GM19455 (cell line): ENCODE results near the gene HDAC9.
"Not testable (repeated sequence)": the region's sequence is repeated elsewhere in the genome, so short reads cannot be mapped to it uniquely, and the experiment has no call there.

Experiments used
- ATAC-seq: cut with Tn5 transposase; IDR thresholded peaks from one replicate; pipeline ENCODE4 v1.9.1; 2021; ENCODE audit not compliant: unreplicated experiment

HDAC9 gene

DNA sequence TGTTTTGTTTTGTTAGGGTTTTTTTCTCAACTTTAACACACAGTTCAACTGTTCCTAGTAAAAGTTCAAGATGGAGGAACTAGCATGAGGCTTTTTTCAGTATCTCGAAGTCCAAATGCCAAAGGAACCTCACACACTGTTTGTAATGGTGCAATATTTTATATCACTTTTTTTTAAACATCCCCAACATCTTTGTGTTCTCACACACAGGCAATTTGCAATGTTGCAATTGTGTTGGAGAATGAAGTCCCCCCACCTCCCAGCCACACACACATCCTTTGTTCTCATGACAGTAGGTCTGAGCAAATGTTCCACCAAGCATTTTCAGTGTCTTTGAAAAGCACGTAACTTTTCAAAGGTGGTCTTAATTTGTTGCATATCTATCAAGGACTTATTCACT, 501.0 kb downstream of the HDAC9 start:
- ATAC-seq: no peak

DNA sequence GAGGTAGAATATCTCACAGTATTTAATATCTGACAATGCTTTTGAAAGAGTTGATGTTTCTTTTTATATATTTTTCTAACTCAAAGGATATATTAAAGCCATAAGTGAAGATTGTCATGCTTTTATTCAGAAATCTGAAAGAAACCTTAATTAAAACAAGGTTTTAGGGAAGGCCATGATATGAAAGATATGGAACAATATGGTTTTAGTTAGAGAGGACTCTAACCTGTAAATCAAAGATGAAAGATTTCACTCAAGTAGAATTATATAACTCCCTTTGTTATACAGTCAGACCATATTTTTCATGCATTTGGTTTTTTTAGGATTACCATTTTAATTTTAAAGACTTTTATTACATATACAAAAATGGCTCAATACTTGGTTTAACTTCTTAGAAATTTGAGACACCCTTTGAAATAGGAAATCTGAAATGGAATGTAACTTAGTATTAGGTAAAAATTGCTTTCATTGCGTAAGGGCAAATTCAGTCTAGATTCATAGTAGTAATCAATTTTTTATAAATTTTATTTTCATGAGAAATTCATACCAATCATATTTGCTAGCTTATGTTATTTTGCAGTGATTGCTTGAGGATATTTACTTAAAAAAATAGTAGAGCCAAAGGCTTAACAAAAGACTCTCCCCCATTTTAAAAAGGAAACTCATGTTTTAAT, 502.1 kb downstream of the HDAC9 start:
- no peak for ATAC-seq

DNA sequence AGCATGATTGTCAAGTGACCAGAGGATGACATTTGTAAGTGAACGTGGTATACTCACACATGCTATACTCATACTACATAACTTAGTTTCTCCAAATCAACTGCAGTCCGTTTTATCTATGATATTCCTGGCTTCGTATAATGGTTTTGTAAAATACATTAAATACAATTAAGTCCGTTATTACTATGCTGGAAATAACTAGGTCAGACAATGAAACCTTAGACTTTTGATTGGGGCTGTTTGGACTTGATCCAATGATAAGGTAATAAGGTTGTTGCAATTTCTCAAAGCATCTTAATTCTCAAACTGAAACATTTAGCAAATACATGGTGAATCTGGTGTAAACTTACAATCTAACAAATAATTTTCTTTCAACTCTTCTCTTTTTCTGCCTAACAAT, 504.9 kb downstream of the HDAC9 start:
- ATAC-seq: no peak

DNA sequence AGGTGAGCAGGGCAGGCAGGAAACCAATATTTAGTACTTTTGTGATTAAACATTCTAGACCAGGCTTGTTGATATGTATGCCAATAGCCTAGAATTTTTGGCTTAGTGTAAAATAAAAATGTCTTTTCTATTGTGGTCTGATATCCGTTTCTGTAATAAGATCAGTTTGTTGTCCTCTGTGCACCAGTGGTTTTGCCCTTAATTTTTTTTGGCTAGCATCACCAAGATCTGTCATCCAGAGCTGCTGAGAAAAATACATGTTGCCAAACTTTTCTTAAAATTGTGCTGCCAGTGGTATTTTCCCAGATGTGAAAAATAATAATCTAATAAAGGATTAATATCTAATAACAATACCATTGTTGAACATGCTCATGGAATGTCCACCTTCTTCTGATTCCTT, 506.3 kb downstream of the HDAC9 start:
- ATAC-seq: no peak

DNA sequence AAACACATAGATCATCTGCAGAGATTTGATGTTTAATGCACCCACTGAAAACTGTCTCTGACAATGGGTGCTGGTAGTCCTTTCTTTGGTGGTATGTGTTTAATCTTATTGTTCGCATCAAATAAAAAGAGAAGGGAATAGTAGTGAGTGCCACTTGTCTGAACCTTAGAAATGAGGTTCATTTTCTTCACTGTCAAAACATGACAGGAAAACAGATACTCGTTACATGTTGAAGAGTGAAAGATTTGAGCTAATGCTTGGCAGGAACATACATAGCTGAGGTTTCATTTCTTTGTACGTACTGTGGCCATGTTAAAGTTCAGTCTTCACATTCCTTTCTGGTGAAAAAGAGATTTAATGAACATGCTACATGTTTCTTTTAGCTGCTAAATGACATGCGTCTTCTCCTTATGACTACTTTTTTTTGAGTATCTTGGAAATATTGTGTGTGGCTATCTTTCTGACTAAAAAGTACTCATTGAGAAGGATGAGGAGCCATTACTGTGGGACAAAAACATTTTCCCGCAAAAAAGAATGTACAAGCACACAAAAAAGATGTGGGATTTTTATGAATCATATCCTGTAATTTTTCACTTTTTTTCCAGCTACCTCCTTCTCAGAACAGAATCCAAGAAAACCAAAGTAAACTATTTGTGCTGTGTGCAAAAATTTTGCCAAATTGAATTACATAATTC, 513.8 kb downstream of the HDAC9 start:
- ATAC-seq: no peak

DNA sequence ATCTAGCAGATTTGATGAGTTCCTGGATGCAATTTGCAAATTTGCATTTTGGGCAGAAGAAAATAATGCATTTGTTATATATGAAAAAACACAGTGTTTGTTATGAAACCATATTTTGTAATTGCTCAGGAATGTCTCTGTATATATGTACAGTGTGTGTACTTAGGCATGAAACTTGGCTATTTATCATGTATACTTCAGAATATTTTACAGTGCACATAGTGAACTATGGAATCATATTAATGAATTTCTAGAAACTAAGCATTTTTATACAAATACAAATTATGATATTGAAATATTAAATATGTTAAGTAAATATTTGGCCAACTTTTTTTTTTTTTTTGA, 514.4 kb downstream of the HDAC9 start:
- ATAC-seq: no peak

DNA sequence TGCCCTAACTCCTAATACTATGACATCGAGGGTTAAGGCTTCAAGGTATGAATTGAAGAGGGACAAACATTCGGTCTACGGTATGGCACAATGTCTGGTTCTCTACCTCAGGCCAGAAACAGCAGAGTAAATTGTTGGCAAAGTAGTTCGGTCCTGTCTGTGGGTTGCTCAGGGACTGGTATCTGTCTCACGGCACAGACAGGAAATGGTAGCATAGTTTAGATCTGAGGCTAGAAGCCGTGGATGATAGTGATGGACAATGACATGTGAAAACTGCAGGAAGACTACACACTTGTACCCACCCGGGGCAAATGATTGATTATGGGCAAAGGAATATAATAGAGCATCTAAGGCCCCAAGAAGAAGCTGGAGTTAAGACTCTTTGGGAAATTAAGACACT, 515.7 kb downstream of the HDAC9 start:
- ATAC-seq: no peak

DNA sequence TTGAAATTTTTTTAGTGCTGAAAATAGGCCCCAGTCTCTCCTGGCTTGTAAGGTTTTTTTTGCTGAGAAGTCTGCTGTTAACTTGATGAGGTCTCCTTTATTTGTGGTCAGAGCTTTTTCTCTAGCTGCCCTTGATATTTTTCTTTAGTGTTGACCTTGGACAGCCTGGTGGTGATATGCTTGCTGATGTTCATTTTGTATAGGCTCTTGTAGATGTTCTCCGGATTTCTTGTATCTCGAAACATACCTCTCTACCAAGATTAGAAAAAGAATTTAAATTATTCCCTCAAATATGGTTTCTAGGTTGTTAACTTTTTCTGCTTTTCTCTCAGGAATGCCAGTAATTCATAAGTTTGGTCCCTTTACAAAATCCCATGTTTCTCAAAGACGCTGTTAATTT, 519.5 kb downstream of the HDAC9 start:
- ATAC-seq: no peak

DNA sequence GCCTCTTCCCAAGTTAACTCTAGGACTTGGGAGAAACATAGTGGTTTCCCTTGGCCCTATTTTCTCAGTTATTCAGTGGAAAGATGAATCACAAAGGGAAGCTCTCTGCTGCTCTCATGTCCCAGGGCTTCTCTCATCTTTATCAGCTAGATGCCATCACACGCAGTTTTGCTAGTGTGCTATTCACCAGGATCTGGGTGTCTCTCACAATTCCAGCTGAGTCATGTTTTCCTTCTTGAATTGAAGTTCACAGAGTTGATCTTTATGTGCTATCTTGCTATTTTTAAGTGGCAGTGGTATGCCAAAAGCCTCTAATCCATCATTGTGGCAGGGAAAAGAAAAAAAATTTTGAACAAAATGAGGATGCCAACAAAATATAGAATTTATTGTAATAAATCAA, 520.6 kb downstream of the HDAC9 start:
- ATAC-seq: no peak

DNA sequence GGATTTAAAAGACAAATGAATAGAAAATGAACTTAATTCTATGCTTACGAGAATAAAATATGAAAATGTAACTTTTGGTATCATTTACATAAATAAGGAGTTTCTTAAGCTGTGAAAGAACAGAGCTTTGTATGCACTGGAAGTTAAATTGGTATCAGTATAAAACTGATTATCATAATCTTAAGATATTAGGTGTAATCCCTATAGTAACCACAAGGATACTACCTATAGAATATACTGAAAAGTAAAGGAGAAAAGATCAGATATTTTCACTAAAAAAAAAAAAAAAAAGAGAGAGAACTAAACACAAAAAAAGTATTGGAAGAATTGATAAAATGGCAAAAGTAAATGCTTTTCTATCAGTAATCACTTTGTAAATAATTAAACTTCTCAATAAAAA, 521.8 kb downstream of the HDAC9 start:
- no peak for ATAC-seq

DNA sequence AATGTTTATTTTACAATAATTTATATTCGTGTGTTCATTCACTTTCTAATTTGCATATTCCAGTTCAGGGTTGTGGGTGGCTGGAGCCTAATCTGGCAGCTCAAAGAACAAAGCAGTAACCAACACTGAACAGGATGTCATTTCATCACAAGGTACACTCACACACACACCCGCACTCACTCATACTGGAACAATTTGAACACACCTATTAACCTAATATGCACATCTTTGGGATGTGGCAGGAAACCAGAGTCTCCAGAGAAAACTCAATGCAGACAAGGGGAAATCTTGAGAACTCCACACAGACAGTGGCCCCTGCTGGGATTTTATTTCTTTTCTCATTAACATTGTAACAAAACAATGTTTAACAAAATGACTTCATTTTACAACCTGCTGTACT, 524.5 kb downstream of the HDAC9 start:
- ATAC-seq: no peak

DNA sequence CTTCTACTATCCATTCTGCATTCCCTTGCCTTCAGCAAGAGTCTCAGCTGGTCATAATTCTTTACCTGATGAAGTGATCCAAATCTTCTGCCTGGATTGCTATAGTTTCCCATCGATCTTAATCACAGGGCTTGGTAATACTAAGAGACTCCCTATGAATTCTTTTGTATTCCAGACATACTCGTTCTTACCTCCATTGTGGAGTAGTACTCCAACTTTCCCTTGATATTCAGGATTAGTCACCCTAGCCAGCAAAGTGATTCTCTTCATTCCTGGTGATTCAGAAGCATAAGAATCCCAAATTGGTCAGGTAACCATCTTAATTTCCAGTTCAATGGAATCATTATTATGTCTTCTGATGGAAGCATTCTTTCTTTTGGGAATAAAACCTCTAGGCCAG, 525.2 kb downstream of the HDAC9 start:
- ATAC-seq: no peak

DNA sequence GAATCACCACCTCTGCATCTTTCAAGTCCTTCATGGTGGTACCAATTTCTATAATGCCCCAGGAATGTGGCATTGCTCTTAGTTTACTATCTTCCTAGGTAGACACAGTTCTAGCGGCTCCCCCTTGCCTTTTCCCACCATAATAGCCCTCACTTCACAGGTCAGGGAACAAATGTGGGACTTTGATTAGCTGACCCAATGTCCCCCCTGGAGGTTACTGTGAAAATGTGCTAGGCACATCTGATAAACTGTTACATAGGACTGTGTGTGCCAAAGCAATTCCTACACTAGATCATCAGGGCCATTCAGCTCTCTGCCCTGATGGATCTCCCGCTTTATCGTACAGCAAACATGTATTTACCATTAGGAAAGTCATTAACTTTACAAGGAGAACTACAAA, 527.9 kb downstream of the HDAC9 start:
- ATAC-seq: no peak

DNA sequence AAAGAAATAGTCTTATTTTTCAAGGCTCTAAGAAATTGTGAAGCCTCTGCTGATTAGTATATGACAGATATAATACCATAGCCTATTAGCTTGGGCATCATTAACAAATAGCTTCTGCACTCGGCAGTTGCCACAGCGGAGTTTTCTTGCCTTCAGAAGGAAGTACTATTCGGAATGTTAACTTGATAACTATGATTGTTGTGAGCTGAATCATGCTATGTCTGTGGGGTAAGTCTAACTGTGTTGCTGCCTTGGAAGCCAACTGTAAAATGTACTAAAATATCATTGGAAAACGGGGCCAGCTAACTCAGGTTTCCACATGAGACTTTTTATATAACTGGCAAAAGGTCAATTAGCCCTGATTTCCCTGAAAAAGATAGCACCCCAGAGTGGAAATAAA, 528.7 kb downstream of the HDAC9 start:
- no peak for ATAC-seq

DNA sequence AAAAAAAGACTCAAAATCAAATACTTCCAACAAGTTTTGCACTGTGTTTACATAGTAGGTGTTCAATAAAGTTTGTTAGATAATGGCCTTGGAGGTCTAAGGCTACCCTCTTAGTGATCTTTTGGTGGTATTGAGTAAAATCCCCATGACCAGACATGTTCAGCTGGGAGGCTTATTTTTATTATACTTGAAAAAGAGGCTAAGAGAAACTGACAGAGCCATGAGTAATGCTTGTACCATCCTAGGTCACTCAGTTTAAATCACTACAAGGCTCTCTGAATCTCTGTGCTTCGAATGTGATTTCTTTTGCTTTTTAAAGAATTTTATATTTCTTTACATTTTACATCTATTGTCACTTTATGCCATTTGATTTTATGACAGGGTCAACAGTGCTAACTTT, 531.3 kb downstream of the HDAC9 start:
- ATAC-seq: no peak

DNA sequence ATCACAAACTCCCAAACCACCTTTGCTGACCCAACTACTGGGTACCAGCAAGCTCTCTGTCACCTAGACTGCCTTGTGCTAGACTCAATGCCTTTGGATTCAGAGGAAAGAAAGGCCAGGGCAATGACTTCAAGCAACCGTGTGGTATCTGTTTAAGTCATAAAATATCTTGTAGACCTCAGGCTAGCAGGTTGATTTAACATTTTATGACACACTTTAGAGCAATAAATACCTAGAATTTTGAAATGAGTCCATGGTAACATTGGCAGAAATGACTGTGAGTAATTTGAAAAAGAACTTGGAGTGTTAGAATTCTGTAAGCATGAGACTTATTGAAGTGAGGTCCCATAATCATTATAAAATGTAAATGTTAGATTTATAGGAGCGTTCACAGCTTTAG, 534.7 kb downstream of the HDAC9 start:
- ATAC-seq: no peak

DNA sequence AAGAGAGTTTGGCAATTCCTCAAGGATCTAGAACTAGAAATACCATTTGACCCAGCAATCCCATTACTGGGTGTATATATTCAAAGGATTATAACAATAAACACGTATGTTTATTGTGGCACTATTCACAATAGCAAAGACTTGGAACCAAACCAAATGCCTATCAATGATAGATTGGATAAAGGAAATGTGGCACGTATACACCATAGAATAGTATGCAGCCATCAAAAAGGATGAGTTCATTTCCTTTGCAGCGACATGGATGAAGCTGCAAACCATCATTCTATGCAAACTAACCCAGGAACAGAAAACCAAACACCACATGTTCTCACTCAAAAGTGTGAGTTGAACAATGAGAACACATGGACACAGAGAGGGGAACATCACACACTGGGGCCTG, 537.4 kb downstream of the HDAC9 start:
- ATAC-seq: not testable (repeated sequence)

DNA sequence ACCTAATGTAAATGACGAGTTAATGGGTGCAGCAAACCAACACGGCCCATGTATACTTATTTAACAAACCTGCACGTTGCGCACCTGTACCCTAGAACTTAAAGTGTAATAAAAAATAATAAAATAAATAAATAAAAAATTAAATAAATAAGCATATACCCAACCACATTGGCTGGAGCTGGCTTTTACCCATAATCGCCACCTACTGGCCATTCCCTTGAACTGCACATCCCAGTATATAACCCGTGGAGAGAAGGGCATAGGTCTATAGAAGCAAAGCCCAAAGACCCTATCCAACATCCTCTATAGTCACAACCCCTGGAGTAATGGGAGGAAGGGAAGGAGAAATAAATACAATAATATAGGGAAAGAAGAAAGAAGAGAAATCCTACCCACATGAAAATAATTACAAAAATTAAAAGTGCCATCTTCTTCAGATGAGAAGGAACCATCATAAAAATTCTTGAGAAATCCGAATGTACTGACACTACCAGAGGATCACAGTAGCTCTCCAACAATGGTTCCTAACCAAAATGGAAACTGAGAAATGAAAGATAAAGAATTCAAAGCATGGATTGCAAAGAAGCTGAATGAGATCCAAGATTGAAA, 556.3 kb downstream of the HDAC9 start:
- peak; percentile 88 for ATAC-seq
